GM12878 (cell line): Measurements from ENCODE around the gene DHRS1. TPM values are rescaled to one million over a fixed set of nuclear protein-coding genes. Genes with fewer than 3 reads are reported as not detected.

ENCODE experiments used
- ATAC-seq: fragments of 200-7000 bp; cut with Tn5 transposase; 3 replicates; pipeline ENCODE4 v1.9.1; 2020; ENCODE audit warnings: mild to moderate bottlenecking, moderate library complexity
- BruUV-seq: library from RNA; stranded (reverse); fragments of 400-500 nt; replicated peaks from 2 replicates; lab custom pipeline; 2021; lab: Mats Ljungman, UMichigan
- CTCF ChIA-PET: fragments of 300-600 bp; sonication (Branson Sonifier 250); formaldehyde crosslinking; extraction: SDS; loops from one replicate; lab custom pipeline; 2021; ENCODE audit warnings: inconsistent platforms; lab: Yijun Ruan, JAX
- POLR2A ChIA-PET: fragments of 350-600 bp; formaldehyde crosslinking; extraction: SDS; loops from one replicate; lab custom pipeline; 2021; ENCODE audit warnings: inconsistent platforms; lab: Charles Lee
- RAD21 ChIA-PET: fragments of 300-600 bp; sonication (Branson Sonifier 250); formaldehyde crosslinking; loops from one replicate; lab custom pipeline; 2023; ENCODE audit warnings: antibody characterized with exemption; ENCODE audit not compliant: unreplicated experiment; lab: Charles Lee
- SMC1A ChIA-PET: fragments of 300-600 bp; sonication (Branson Sonifier 250); formaldehyde crosslinking; loops from one replicate; lab custom pipeline; 2023; ENCODE audit not compliant: unreplicated experiment, uncharacterized antibody; lab: Charles Lee
- DNase-seq: peaks from one replicate; pipeline ENCODE4 v3.0.0-alpha.2; 2011; ENCODE audit warnings: low read depth, low spot score
- FAIRE-seq: peaks from 3 replicates; lab custom pipeline; 2011; peaks lifted over from hg19 to GRCh38; lab: Jason Lieb, UNC
- H2AFZ ChIP-seq: 2 replicates; pipeline ENCODE4 v1.6.0; 2011; ENCODE audit warnings: low read depth, low read length, control low read depth; ENCODE audit not compliant: control insufficient read depth
- H3K27ac ChIP-seq: 2 replicates; pipeline ENCODE4 v1.5.1; 2011; ENCODE audit warnings: control low read depth; ENCODE audit not compliant: control insufficient read depth, insufficient read depth
- H3K27me3 ChIP-seq, 2 experiments: replicated peaks in 1 of 2; 2 replicates each; pipeline versions ENCODE4 v1.6.0 to v1.6.1; 2011; ENCODE audit warnings: low read length in 1 of 2; ENCODE audit not compliant: control insufficient read depth in 2 of 2, insufficient read depth in 2 of 2
- H3K36me3 ChIP-seq, 2 experiments: 2 replicates each; pipeline ENCODE4 v1.5.1; 2011; ENCODE audit warnings: low read length in 1 of 2; ENCODE audit not compliant: control insufficient read depth in 2 of 2, insufficient read depth in 2 of 2
- H3K4me1 ChIP-seq: 2 replicates; pipeline ENCODE4 v1.6.1; 2011; ENCODE audit warnings: mild to moderate bottlenecking, low read length, moderate library complexity, mixed read lengths; ENCODE audit not compliant: control insufficient read depth, insufficient read depth
- H3K4me2 ChIP-seq: 2 replicates; pipeline ENCODE4 v1.6.0; 2011; ENCODE audit warnings: control low read depth; ENCODE audit not compliant: control insufficient read depth, insufficient read depth
- H3K4me3 ChIP-seq: fragments of 200-600 bp; sonication (generic); 2 replicates; pipeline ENCODE4 v1.5.1; 2016
- H3K79me2 ChIP-seq: 2 replicates; pipeline ENCODE4 v1.6.0; 2011; ENCODE audit warnings: low read length; ENCODE audit not compliant: control insufficient read depth, insufficient read depth
- H3K9ac ChIP-seq: 2 replicates; pipeline ENCODE4 v1.8.0; 2011; ENCODE audit warnings: low read length, control low read depth, mixed read lengths; ENCODE audit not compliant: control insufficient read depth, insufficient read depth
- H3K9me3 ChIP-seq: replicated peaks from 3 replicates; pipeline ENCODE4 v1.5.1; 2011; ENCODE audit warnings: mild to moderate bottlenecking, low read length; ENCODE audit not compliant: control insufficient read depth, insufficient read depth
- H4K20me1 ChIP-seq: 2 replicates; pipeline ENCODE4 v1.6.0; 2011; ENCODE audit not compliant: control insufficient read depth, insufficient read depth
- NFXL1 ChIP-seq: fragments of 450-650 bp; IDR thresholded peaks from 2 replicates; pipeline ENCODE4 v1.6.1; 2017; ENCODE audit warnings: antibody characterized with exemption, mild to moderate bottlenecking, borderline replicate concordance
- WGBS: methylation state at CpG from one replicate; pipeline ENCODE4 v1.1.6; 2016; ENCODE audit warnings: low lambda C conversion rate; ENCODE audit not compliant: insufficient replicate concordance, insufficient coverage; ENCODE audit errors: missing lambda C conversion rate; 5-methylcytosine and 5-hydroxymethylcytosine counted together
- in situ Hi-C: fragments of 300-500 bp; cut with MboI; formaldehyde crosslinking; loops from 9 replicates; pipeline ENCODE4 v1.14.3; 2018; ENCODE audit warnings: mixed read lengths
- intact Hi-C: fragments of 100-400 bp; cut with micrococcal nuclease; formaldehyde crosslinking; loops from one replicate; pipeline ENCODE4 v1.14.2; 2022; ENCODE audit not compliant: unreplicated experiment
- polyA plus RNA-seq, 11 experiments: library from polyadenylated mRNA; depleted of rRNA in 4 of 11; unstranded in 6 of 11; stranded (reverse) in 5 of 11; fragments of >200 nt; fragmentation: Nextera tagmentation in 4 of 11; fragmentation: Illumina TruSeq in 1 of 11; extraction: Ambion mirVana in 4 of 11; extraction: Trizol in 1 of 11; gene quantifications; 1 replicate in 1 of 11; 2 replicates in 10 of 11; pipeline versions ENCODE4 v1.2.1 to v1.2.3, GENCODE V29; 2011 to 2016; ENCODE audit warnings: inconsistent platforms in 2 of 11, missing spikeins in 2 of 11, low read depth in 1 of 11
- total RNA-seq, 4 experiments: library from RNA; depleted of rRNA in 3 of 4; stranded (reverse); fragments of >200 nt in 3 of 4; fragmentation: Illumina TruSeq in 1 of 4; extraction: Trizol in 1 of 4; gene quantifications; 2 replicates each; pipeline versions ENCODE4 v1.2.1 to v1.2.3, GENCODE V29; 2013 to 2021
- TF ChIP-seq, protein P1 (sequence below): fragments of 450-650 bp; IDR thresholded peaks from 2 replicates; pipeline ENCODE4 v1.6.1; 2017; ENCODE audit warnings: mild to moderate bottlenecking, moderate library complexity

The DHRS1 gene
- total and polyA plus RNA-seq, 10 of the 15 experiments (the other 5 are each of a cell fraction or from before 2014, with no cell fraction given) = 12.1 to 45.0 (median 25.7) TPM

GRCh38 chr14:24330973-24331674 lies 31.5 kb upstream of the DHRS1 start:
- Histone ChIP-seq H3K27me3 (peaks cover 2 to 12% of the 10 kb centered on the region in 2 experiments; a peak in 3 of 4 replicates), H3K4me3 (no peak overlapping the region), H4K20me1 (no peaks in the 10 kb centered on the region), H3K9ac (no peak overlapping the region), H3K27ac (no peak overlapping the region), H3K4me1 (peaks cover 18% of the 10 kb centered on the region), H3K79me2 (no peaks in the 10 kb centered on the region), H2AFZ (no peak overlapping the region), H3K9me3 (no peaks in the 10 kb centered on the region), H3K36me3 (no peaks in the 10 kb centered on the region; a peak in 1 of 4 replicates), H3K4me2 (no peak overlapping the region)
- intact Hi-C loops = loop anchor here (5.0 kb wide), 1 partner anchor 36 kb away; the partner anchor contains the start of gene NFATC4
- in situ Hi-C loops = loop anchor here (5.0 kb wide), 1 partner anchor 101 kb away; no protein-coding TSS in a partner anchor
- FAIRE-seq (no peak), ATAC-seq (no peak), DNase-seq (no peak)
- ChIA-PET POLR2A (no interaction called here), CTCF (interaction anchor here (0.6 to 16.6 kb wide), 8 partner anchors 23 to 625 kb away, joined by 3 to 452 read pairs (median 36); partner anchors contain the start of genes CBLN3, CIDEB, KHNYN and LTB4R2), RAD21 (interaction anchor here (0.7 to 5.0 kb wide), 5 partner anchors 20 to 106 kb away, joined by 3 to 141 read pairs (median 11); partner anchors contain the start of genes CBLN3, CIDEB, KHNYN and LTB4R), SMC1A (interaction anchor here (3.6 to 4.9 kb wide), 2 partner anchors 100 to 104 kb away, joined by 53 to 77 read pairs; partner anchors contain the start of genes CBLN3 and KHNYN)
- BruUV-seq = no TSS peak
- 66% methylated on average over 10 of the region's 10 CpGs for WGBS
- TF ChIP-seq, protein P1, sequence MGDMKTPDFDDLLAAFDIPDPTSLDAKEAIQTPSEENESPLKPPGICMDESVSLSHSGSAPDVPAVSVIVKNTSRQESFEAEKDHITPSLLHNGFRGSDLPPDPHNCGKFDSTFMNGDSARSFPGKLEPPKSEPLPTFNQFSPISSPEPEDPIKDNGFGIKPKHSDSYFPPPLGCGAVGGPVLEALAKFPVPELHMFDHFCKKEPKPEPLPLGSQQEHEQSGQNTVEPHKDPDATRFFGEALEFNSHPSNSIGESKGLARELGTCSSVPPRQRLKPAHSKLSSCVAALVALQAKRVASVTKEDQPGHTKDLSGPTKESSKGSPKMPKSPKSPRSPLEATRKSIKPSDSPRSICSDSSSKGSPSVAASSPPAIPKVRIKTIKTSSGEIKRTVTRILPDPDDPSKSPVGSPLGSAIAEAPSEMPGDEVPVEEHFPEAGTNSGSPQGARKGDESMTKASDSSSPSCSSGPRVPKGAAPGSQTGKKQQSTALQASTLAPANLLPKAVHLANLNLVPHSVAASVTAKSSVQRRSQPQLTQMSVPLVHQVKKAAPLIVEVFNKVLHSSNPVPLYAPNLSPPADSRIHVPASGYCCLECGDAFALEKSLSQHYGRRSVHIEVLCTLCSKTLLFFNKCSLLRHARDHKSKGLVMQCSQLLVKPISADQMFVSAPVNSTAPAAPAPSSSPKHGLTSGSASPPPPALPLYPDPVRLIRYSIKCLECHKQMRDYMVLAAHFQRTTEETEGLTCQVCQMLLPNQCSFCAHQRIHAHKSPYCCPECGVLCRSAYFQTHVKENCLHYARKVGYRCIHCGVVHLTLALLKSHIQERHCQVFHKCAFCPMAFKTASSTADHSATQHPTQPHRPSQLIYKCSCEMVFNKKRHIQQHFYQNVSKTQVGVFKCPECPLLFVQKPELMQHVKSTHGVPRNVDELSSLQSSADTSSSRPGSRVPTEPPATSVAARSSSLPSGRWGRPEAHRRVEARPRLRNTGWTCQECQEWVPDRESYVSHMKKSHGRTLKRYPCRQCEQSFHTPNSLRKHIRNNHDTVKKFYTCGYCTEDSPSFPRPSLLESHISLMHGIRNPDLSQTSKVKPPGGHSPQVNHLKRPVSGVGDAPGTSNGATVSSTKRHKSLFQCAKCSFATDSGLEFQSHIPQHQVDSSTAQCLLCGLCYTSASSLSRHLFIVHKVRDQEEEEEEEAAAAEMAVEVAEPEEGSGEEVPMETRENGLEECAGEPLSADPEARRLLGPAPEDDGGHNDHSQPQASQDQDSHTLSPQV = no peak
- peak; percentile 78; the same call in 1 of the 2 replicates for TF ChIP-seq NFXL1
